ENCODE measurements around the gene PON3. TPM values are rescaled to one million over a fixed set of nuclear protein-coding genes. Genes with fewer than 3 reads are reported as not detected.

Gene PON3
- total RNA-seq, 1 experiment from 2014 or later: not detected

DNA sequence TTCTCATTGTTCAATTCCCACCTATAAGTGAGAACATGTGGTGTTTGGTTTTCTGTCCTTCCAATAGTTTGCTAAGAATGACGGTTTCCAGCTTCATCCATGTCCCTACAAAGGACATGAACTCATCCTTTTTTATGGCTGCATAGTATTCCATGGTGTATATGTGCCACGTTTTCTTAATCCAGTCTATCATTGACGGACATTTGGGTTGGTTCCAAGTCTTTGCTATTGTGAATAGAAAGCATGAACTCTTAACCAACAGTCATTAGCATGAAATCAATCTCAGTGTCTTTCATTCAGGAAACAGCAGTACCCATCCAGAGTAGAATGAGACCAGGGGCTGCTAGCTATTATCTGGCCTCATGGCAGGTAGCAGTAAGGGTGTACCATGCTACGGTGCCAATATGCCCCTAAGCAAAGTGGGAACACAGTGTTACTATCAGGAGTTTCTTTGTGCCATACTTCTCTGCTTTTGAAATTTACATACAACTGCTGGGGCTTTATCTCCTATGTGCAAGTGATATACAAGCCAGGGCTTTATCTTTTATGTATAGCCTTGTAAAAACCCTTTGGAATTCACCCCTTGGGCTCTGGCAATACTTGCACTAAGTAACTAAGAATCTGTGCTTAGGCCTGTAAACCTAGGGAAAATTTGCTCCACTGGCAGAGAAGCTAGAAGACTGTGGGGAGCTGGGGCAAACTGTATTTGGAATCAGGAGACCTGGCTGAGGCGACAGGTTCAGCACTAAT is 33.2 kb upstream of the PON3 start:
- Histone ChIP-seq H2BK20ac (ENCODE audit: low read depth, low read length, poor library complexity, severe bottlenecking) (no peak overlapping the region), H3K56ac (ENCODE audit: insufficient read length, low read depth, low read length) (no peak overlapping the region), H3K4me2 (ENCODE audit: insufficient read depth, insufficient read length, low read length) (no peak overlapping the region), H3K27me3 (ENCODE audit: insufficient read depth, low read length) (no peaks in the 10 kb centered on the region), H4K8ac (replicated peaks; ENCODE audit: insufficient read length, low read depth, low read length) (no peak overlapping the region), H3K27ac (ENCODE audit: insufficient read length, low read depth, low read length) (no peak overlapping the region), H4K20me1 (ENCODE audit: control insufficient read depth, insufficient read depth, insufficient read length) (no peaks in the 10 kb centered on the region), H3K23me2 (ENCODE audit: insufficient read length, low read depth, low read length, poor library complexity, severe bottlenecking) (no peaks in the 10 kb centered on the region), H2AK5ac (ENCODE audit: insufficient read length, low read length) (no peak overlapping the region), H3K18ac (ENCODE audit: insufficient read length, low read depth, low read length) (no peak overlapping the region), H2BK15ac (ENCODE audit: low read depth, low read length) (no peak overlapping the region), H3K9me3 (ENCODE audit: control insufficient read depth, low read depth, low read length) (no peaks in the 10 kb centered on the region), H3K79me1 (ENCODE audit: insufficient read depth, low read depth, low read length, poor library complexity, severe bottlenecking) (no peaks in the 10 kb centered on the region), H2BK120ac (ENCODE audit: low read depth, low read length, poor library complexity, severe bottlenecking) (no peak overlapping the region), H2BK12ac (ENCODE audit: insufficient read length, low read depth, low read length) (no peak overlapping the region), H4K5ac (ENCODE audit: insufficient read length, low read depth, low read length) (no peak overlapping the region), H2BK5ac (ENCODE audit: insufficient read length, low read length) (no peak overlapping the region), H3K79me2 (ENCODE audit: insufficient read depth, low read length) (no peaks in the 10 kb centered on the region), H3K14ac (ENCODE audit: insufficient read depth, low read length) (no peak overlapping the region), H3K4me1 (ENCODE audit: insufficient read depth, low read length) (no peaks in the 10 kb centered on the region; the same call in 1 of the 2 replicates), H4K91ac (ENCODE audit: insufficient read length, low read depth, low read length) (no peak overlapping the region), H3K9ac (ENCODE audit: extremely low read depth, insufficient read length, low read length) (no peak overlapping the region), H3T11ph (ENCODE audit: low read length) (no peak overlapping the region), H3K4ac (ENCODE audit: low read depth, low read length) (no peak overlapping the region), H3K23ac (ENCODE audit: insufficient read length, low read depth, low read length) (no peak overlapping the region), H2AFZ (ENCODE audit: low read length) (no peak overlapping the region)
- Mint-ChIP-seq H3K4me1 (peaks cover 20 to 22% of the 10 kb centered on the region in 2 experiments), H3K4me3 (no peak overlapping the region), H3K36me3 (ENCODE audit: insufficient read depth in 1 of 3, low read depth in 3 of 3) (peaks cover 8 to 11% (median 10%) of the 10 kb centered on the region in 3 experiments; a peak in 6 of 7 replicates), H3K27me3 (ENCODE audit: low read depth) (no peaks in the 10 kb centered on the region), H3K27ac (no peak overlapping the region), H3K9me3 (no peaks in the 10 kb centered on the region)
- TF ChIP-seq, protein P1, sequence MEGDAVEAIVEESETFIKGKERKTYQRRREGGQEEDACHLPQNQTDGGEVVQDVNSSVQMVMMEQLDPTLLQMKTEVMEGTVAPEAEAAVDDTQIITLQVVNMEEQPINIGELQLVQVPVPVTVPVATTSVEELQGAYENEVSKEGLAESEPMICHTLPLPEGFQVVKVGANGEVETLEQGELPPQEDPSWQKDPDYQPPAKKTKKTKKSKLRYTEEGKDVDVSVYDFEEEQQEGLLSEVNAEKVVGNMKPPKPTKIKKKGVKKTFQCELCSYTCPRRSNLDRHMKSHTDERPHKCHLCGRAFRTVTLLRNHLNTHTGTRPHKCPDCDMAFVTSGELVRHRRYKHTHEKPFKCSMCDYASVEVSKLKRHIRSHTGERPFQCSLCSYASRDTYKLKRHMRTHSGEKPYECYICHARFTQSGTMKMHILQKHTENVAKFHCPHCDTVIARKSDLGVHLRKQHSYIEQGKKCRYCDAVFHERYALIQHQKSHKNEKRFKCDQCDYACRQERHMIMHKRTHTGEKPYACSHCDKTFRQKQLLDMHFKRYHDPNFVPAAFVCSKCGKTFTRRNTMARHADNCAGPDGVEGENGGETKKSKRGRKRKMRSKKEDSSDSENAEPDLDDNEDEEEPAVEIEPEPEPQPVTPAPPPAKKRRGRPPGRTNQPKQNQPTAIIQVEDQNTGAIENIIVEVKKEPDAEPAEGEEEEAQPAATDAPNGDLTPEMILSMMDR (conservative IDR thresholded peaks at IDR 0.05): no peak
- no CpG with 5 or more reads among the region's 5 CpGs for WGBS (ENCODE audit: extremely low coverage, insufficient read length, low lambda C conversion rate)
- no peak for DNase-seq
